HCT116 (cell line): Measurements from ENCODE around the gene FAIM2. TPM values are rescaled to one million over a fixed set of nuclear protein-coding genes. Genes with fewer than 3 reads are reported as not detected.

ENCODE experiments used
- ATAC-seq: fragments of 200-7000 bp; cut with Tn5 transposase; 2 replicates; pipeline ENCODE4 v1.9.1; 2020; ENCODE audit warnings: mild to moderate bottlenecking, moderate library complexity
- BruUV-seq: library from RNA; stranded (reverse); fragments of 400-500 nt; replicated peaks from 2 replicates; lab custom pipeline; 2021; lab: Mats Ljungman, UMichigan
- CTCF ChIA-PET: fragments of 300-600 bp; sonication (Branson Sonifier 250); formaldehyde crosslinking; loops from one replicate; lab custom pipeline; 2021; ENCODE audit warnings: antibody characterized with exemption; lab: Charles Lee
- POLR2A ChIA-PET: fragments of 300-600, 350-600 bp; sonication (Branson Sonifier 250); formaldehyde crosslinking; loops from one replicate; lab custom pipeline; 2021; ENCODE audit warnings: antibody characterized with exemption; lab: Charles Lee
- RAD21 ChIA-PET, 2 experiments: fragments of 300-600 bp; sonication (Branson Sonifier 250); formaldehyde crosslinking; loops; one replicate each; lab custom pipeline; 2023; ENCODE audit warnings: low total read pairs in 2 of 2; ENCODE audit not compliant: uncharacterized antibody in 2 of 2, unreplicated experiment in 2 of 2, low non-redundant PET in 1 of 2; lab: Charles Lee
- DNase-seq: peaks from one replicate; pipeline ENCODE4 v3.0.0-alpha.2; 2010; ENCODE audit warnings: low read depth, low spot score
- H2AFZ ChIP-seq: fragments of 200-600 bp; shearing (Covaris generic), sonication (generic); 2 replicates; pipeline ENCODE4 v1.6.1; 2017; ENCODE audit warnings: low read depth, mixed run types, mixed read lengths, antibody characterized with exemption, low read length; ENCODE audit not compliant: poor library complexity, severe bottlenecking
- H3K27ac ChIP-seq: 2 replicates; pipeline ENCODE4 v1.5.1; 2012; ENCODE audit warnings: low read depth, low read length
- H3K27me3 ChIP-seq: fragments of 200-600 bp; sonication (generic); 2 replicates; pipeline ENCODE4 v1.6.1; 2016; ENCODE audit warnings: mixed run types, low read length, mixed read lengths; ENCODE audit not compliant: insufficient read depth
- H3K36me3 ChIP-seq, 2 experiments: fragments of 200-500 bp in 1 of 2; fragments of 200-600 bp in 1 of 2; sonication (Bioruptor generic) in 1 of 2; sonication (generic) in 1 of 2; 2 replicates each; pipeline versions ENCODE4 v1.5.1 to v1.6.1; 2014 to 2016; ENCODE audit warnings: low read length in 2 of 2, inconsistent platforms in 1 of 2, mixed read lengths in 1 of 2, mixed run types in 1 of 2; ENCODE audit not compliant: insufficient read depth in 2 of 2, control insufficient read depth in 1 of 2
- H3K4me1 ChIP-seq, 2 experiments: fragments of 200-600 bp in 1 of 2; sonication (generic) in 1 of 2; 2 replicates each; pipeline versions ENCODE4 v1.5.1 to v1.6.1; 2012 to 2017; ENCODE audit warnings: low read length in 2 of 2, inconsistent platforms in 1 of 2, mild to moderate bottlenecking in 1 of 2, mixed read lengths in 1 of 2, mixed run types in 1 of 2, moderate library complexity in 1 of 2; ENCODE audit not compliant: insufficient read depth in 2 of 2, control insufficient read depth in 1 of 2
- H3K4me2 ChIP-seq: fragments of 200-600 bp; sonication (generic); 2 replicates; pipeline ENCODE4 v1.6.1; 2017; ENCODE audit warnings: mixed run types, low read length, mixed read lengths
- H3K4me3 ChIP-seq, 2 experiments: fragments of 200-600 bp in 1 of 2; sonication (generic) in 1 of 2; replicated peaks in 1 of 2; 2 replicates each; pipeline ENCODE4 v1.5.1; 2011 to 2016; ENCODE audit warnings: low read length in 2 of 2, control low read depth in 1 of 2, low read depth in 1 of 2, mild to moderate bottlenecking in 1 of 2, mixed read lengths in 1 of 2, mixed run types in 1 of 2
- H3K79me2 ChIP-seq: fragments of 200-600 bp; sonication (generic); 2 replicates; pipeline ENCODE4 v1.6.1; 2017; ENCODE audit warnings: mild to moderate bottlenecking, mixed run types, low read length, moderate library complexity, mixed read lengths; ENCODE audit not compliant: insufficient read depth
- H3K9ac ChIP-seq: fragments of 200-600 bp; sonication (generic); 2 replicates; pipeline ENCODE4 v1.6.1; 2016; ENCODE audit warnings: low read length, mixed read lengths
- H3K9me2 ChIP-seq: fragments of 200-600 bp; sonication (generic), shearing (Covaris generic); 2 replicates; pipeline ENCODE4 v1.6.1; 2017; ENCODE audit warnings: mixed run types, mild to moderate bottlenecking, moderate library complexity; ENCODE audit not compliant: insufficient read depth
- H3K9me3 ChIP-seq, 2 experiments: fragments of 200-500 bp in 1 of 2; fragments of 200-600 bp in 1 of 2; sonication (Bioruptor generic) in 1 of 2; sonication (generic) in 1 of 2; 2 replicates each; pipeline ENCODE4 v1.6.1; 2014 to 2017; ENCODE audit warnings: low read length in 2 of 2, mixed read lengths in 2 of 2, inconsistent platforms in 1 of 2, low read depth in 1 of 2, mild to moderate bottlenecking in 1 of 2, mixed run types in 1 of 2, moderate library complexity in 1 of 2; ENCODE audit not compliant: control insufficient read depth in 1 of 2, insufficient read depth in 1 of 2
- H4K20me1 ChIP-seq: fragments of 200-600 bp; sonication (generic), shearing (Covaris generic); 2 replicates; pipeline ENCODE4 v1.6.1; 2017; ENCODE audit warnings: mixed run types, mild to moderate bottlenecking, moderate library complexity; ENCODE audit not compliant: insufficient read depth
- ATF3 ChIP-seq: IDR thresholded peaks from 2 replicates; pipeline ENCODE4 v1.6.1; 2012
- ELF1 ChIP-seq: IDR thresholded peaks from 2 replicates; pipeline ENCODE4 v1.6.1; 2012; ENCODE audit warnings: low read depth, borderline replicate concordance
- EZH2 ChIP-seq: fragments of 200-600 bp; sonication (generic); IDR thresholded peaks from 2 replicates; pipeline ENCODE4 v1.6.1; 2017; ENCODE audit warnings: antibody characterized with exemption, mixed run types
- FOSL1 ChIP-seq: IDR thresholded peaks from 2 replicates; pipeline ENCODE4 v1.6.1; 2012; ENCODE audit warnings: low read depth
- JUND ChIP-seq: IDR thresholded peaks from 2 replicates; pipeline ENCODE4 v1.6.1; 2012
- POLR2A ChIP-seq: IDR thresholded peaks from 2 replicates; pipeline ENCODE4 v1.7.0; 2011; ENCODE audit warnings: borderline replicate concordance; ENCODE audit not compliant: insufficient read depth, insufficient read length; ENCODE audit errors: extremely low read depth
- RAD21 ChIP-seq: IDR thresholded peaks from 2 replicates; pipeline ENCODE4 v1.6.1; 2012; ENCODE audit warnings: low read depth, mild to moderate bottlenecking
- YY1 ChIP-seq: IDR thresholded peaks from 2 replicates; pipeline ENCODE4 v1.6.1; 2011; ENCODE audit warnings: low read length, low read depth, moderate library complexity, mild to moderate bottlenecking; ENCODE audit not compliant: insufficient replicate concordance; ENCODE audit errors: extremely low read depth
- ZBTB33 ChIP-seq: IDR thresholded peaks from 2 replicates; pipeline ENCODE4 v1.6.1; 2011; ENCODE audit warnings: mild to moderate bottlenecking, low read length, moderate library complexity; ENCODE audit not compliant: insufficient replicate concordance; ENCODE audit errors: extremely low read depth
- ZNF274 ChIP-seq: fragments of 200-500 bp; sonication (Bioruptor generic); IDR thresholded peaks from 2 replicates; pipeline ENCODE4 v1.6.1; 2014; ENCODE audit warnings: mild to moderate bottlenecking, low read depth, low read length, inconsistent platforms
- intact Hi-C: fragments of 100-400 bp; cut with micrococcal nuclease; formaldehyde crosslinking; loops from 2 replicates; pipeline ENCODE4 v1.10.0; 2022
- total RNA-seq: library from RNA; stranded (reverse); gene quantifications from one replicate; pipeline ENCODE4 v1.2.1, GENCODE V29; 2021; ENCODE audit not compliant: unreplicated experiment
- TF ChIP-seq, protein P1 (sequence below): IDR thresholded peaks from 2 replicates; pipeline ENCODE4 v1.6.1; 2012; ENCODE audit warnings: low read depth

Gene FAIM2
- total RNA-seq, 1 experiment from 2014 or later = not detected

- TF ChIP-seq, protein P1, sequence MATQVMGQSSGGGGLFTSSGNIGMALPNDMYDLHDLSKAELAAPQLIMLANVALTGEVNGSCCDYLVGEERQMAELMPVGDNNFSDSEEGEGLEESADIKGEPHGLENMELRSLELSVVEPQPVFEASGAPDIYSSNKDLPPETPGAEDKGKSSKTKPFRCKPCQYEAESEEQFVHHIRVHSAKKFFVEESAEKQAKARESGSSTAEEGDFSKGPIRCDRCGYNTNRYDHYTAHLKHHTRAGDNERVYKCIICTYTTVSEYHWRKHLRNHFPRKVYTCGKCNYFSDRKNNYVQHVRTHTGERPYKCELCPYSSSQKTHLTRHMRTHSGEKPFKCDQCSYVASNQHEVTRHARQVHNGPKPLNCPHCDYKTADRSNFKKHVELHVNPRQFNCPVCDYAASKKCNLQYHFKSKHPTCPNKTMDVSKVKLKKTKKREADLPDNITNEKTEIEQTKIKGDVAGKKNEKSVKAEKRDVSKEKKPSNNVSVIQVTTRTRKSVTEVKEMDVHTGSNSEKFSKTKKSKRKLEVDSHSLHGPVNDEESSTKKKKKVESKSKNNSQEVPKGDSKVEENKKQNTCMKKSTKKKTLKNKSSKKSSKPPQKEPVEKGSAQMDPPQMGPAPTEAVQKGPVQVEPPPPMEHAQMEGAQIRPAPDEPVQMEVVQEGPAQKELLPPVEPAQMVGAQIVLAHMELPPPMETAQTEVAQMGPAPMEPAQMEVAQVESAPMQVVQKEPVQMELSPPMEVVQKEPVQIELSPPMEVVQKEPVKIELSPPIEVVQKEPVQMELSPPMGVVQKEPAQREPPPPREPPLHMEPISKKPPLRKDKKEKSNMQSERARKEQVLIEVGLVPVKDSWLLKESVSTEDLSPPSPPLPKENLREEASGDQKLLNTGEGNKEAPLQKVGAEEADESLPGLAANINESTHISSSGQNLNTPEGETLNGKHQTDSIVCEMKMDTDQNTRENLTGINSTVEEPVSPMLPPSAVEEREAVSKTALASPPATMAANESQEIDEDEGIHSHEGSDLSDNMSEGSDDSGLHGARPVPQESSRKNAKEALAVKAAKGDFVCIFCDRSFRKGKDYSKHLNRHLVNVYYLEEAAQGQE = no peak
- TF ChIP-seq POLR2A (no peak), YY1 (no peak), FOSL1 (no peak), JUND (no peak), ZNF274 (no peak), EZH2 (no peak)
Observed at GRCh38 chr12:49853671-49854070, 50.0 kb downstream of the FAIM2 start (continued).

- CTCF ChIA-PET = interaction anchor here (1.1 to 2.3 kb wide), 3 partner anchors 9 to 120 kb away, joined by 3 to 7 read pairs (median 3); no protein-coding TSS in a partner anchor
- TF ChIP-seq, protein P1 = no peak
- TF ChIP-seq YY1 (no peak), ATF3 (no peak), RAD21 (no peak), ZBTB33 (no peak), ELF1 (no peak), ZNF274 (no peak)
- peaks cover 5% of the 10 kb centered on the region for H3K79me2 ChIP-seq
- no peaks in the 10 kb centered on the region for H3K36me3 ChIP-seq
- H3K9me2 ChIP-seq = 0 out of 2 replicates have a peak, but pooled peaks cover 8% of the 10 kb centered on the region
- H3K4me3 ChIP-seq = no peak overlapping the region
- DNase-seq (no peak), ATAC-seq (no peak)
- H2AFZ ChIP-seq = no peak overlapping the region
- no peaks in the 10 kb centered on the region for H3K9me3 ChIP-seq
- RAD21 ChIA-PET = no interaction called here
- H3K4me1 ChIP-seq = peaks cover 5 to 12% of the 10 kb centered on the region in 2 experiments; a peak in 3 of 4 replicates
- no peaks in the 10 kb centered on the region for H4K20me1 ChIP-seq
- intact Hi-C loops = no loop called here
- POLR2A ChIA-PET = no interaction called here
- no peak overlapping the region for H3K4me2 ChIP-seq
- no peak overlapping the region for H3K9ac ChIP-seq
- no TSS peak for BruUV-seq
- H3K27me3 ChIP-seq = no peaks in the 10 kb centered on the region
- H3K27ac ChIP-seq = no peak overlapping the region
Observed at GRCh38 chr12:49847161-49847560, 56.5 kb downstream of the FAIM2 start.
